Fibroblast of the conjunctiva (primary cell): ENCODE measurements around the gene MYO16.

Experiments used
- DNase-seq: peaks from one replicate; pipeline ENCODE4 v3.0.0-alpha.2; 2010; ENCODE audit warnings: low read depth

The MYO16 gene

DNA sequence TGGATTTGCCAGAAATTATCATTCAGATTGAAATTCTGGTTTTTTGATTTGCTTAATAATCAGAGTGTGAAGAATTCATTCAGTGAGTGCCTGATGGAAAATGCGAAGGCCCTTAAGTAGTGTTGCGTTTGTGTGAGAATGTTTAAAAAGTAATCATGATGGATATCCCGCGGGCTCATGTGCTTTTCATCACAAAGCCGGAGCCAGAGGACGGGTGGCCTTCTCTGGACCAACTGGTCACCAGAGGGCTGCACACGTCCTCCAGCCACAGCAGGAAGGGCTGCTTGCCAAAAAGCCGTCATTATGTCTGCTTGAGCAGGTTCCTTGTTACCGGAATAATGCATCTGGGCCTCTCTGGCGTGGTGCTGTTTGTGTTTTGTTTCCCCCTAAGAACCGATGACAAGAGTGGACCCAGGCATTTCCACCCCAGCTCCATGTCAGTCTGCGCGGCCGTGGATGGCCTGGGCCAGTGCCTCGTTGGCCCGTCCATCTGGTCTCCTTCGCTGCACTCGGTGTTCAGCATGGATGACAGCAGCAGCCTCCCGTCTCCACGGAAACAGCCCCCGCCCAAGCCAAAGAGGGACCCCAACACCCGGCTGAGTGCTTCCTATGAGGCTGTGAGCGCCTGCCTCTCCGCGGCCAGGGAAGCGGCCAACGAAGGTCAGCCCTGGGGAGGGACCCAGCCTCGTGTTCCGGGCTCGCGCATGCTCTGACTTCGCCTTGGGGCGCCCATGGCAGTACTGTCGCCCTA is 497.7 kb downstream of the MYO16 start:
- DNase-seq, result no peak

DNA sequence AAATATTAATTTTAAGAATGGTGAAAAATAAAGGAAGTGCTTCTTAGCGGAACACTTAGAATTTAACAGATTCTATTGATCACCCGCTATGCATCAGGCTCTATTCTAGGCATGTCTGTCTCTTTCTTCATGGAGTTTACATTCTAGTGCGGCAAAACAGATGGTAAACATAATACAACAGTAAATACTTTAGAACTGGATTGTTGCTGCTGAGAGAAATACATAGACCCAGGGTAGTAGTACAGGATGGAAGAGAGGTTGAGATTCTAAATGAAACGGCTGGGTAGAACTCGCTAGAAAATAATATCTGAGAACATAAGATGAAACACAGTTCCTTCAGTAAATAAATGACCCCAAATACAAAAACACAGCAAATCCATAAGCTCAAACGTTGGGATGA is 498.7 kb downstream of the MYO16 start:
- no peak for DNase-seq

DNA sequence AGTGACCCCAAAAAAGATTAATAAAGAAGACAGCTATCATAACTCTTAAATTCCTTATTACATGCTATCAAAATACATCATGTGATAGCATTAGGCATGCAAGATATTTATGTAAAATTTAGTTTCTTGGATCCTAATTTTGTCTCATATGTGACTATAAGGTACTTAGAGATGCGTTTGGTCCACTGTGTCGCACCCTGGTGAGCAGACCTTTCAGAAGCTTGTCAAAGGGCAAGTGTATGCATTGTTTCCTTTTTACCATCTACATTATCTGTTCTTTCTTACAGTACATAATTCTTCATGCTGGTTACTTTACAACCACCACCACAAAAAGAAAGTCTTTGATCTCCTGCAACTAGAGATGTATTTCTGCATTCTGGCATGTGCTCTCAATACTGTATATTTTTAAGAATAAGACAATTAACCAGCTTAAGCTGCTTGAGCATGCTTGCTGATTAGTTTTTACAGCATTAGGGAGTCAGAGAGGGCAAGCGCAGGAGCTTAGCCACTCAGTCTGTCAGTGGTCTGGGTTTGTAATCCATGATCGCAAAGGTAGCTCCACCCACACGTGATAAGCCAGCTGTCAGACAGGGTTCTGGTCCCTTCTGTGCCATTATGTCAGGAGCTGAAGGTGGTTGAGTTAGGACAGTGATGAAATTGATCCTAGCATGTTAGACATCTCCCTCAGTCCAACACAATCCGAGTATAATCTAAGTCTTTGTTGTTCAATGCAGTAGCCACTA is 500.9 kb downstream of the MYO16 start:
- DNase-seq, result no peak

DNA sequence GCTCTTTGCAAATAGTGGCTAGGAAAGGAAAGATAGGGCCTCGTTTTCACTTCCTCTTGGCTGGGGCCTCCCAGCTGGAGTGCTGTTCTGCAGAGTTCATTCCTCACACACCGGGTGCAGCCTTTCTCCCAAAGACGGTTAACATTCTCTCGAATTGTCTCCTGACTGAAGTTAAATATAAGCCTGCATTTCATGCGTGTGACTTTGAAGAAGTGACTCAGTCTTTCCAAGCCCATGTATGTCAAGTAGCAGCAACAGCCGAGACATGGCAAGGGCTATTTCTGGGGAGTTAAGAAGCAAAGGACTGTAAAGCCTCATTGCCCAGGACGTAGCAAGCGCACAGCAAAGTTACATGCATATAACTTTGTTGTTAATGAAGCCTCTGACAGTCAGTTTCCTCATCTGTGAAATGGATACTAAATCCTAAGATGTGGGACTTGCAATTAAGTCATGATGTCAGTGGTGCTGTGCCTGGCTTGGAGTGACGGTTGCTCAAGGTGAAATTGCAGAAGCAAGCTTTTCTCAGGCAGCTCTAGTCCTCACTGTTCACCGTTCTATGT is 502.4 kb downstream of the MYO16 start:
- DNase-seq, result no peak

DNA sequence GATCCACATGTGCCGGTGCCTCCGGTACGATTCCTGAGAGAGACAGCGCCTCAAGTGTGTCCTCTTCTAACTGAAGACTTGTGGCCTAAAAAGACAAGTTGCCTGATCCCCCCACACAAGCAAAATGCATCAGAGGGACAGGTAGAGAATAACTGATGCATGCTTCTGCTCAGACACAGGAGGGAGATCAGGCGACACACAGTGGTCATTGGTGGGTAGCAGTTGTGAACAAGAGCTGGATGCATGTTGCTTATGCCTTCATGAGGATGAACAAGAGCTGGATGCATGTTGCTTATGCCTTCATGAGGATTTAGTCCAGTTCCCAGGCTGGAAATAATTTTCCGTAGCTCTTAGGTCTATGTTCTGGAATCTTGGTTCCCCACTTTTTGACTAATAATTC is 505.6 kb downstream of the MYO16 start:
- no peak for DNase-seq

DNA sequence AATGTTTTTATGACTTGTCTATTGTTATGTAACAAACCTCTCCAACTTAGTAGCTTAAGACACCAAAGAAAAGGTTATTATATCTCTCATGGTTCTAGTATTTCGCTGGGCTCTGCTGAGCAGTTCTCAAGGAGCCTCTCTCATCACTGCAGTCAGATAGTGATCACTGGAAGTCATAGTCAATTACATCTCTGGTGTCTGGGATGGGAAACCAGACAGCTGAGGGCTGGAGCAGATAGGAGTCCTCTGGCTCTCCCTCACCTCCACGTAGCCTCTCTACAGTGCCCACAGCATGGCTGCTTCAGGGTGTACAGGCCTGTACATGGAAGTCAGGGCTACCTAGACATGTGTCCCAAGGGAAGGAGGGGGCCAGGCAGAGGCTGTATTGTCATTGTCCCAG is 507.5 kb downstream of the MYO16 start:
- no peak for DNase-seq

DNA sequence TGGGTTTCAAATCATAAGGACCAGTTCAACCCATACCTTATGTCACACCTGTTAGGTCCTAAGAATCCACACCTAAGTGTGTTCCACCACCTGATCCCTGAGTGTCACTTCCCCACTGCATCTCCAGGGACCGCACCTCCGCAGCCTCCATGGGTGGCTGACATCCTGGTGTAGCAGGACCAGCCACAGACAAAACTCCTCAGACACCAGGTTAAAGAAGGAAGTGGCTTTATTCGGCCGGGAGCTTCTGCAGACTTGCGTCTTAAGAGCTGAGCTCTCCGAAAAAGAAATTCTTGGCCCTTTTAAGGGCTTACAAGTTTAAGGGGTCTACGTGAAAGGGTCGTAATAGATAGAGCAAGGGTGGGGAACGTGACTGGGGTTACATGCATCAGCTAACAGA is 509.9 kb downstream of the MYO16 start:
- DNase-seq, result no peak

DNA sequence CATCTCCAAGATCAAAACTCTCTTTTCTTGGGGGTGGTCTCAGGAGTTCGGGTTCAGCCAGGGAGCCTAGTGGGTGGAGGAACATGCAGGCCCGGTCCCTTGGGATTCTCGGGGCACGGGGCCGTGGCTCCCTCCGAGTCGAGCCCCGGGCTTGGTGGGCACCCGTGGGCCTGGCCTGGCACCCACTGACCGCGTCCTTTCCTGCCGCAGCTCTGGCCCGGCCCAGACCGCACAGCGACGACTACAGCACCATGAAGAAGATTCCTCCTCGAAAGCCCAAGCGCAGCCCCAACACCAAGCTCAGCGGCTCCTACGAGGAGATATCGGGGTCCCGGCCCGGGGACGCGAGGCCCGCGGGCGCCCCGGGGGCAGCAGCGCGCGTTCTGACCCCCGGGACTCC is 510.6 kb downstream of the MYO16 start:
- DNase-seq, result no peak

DNA sequence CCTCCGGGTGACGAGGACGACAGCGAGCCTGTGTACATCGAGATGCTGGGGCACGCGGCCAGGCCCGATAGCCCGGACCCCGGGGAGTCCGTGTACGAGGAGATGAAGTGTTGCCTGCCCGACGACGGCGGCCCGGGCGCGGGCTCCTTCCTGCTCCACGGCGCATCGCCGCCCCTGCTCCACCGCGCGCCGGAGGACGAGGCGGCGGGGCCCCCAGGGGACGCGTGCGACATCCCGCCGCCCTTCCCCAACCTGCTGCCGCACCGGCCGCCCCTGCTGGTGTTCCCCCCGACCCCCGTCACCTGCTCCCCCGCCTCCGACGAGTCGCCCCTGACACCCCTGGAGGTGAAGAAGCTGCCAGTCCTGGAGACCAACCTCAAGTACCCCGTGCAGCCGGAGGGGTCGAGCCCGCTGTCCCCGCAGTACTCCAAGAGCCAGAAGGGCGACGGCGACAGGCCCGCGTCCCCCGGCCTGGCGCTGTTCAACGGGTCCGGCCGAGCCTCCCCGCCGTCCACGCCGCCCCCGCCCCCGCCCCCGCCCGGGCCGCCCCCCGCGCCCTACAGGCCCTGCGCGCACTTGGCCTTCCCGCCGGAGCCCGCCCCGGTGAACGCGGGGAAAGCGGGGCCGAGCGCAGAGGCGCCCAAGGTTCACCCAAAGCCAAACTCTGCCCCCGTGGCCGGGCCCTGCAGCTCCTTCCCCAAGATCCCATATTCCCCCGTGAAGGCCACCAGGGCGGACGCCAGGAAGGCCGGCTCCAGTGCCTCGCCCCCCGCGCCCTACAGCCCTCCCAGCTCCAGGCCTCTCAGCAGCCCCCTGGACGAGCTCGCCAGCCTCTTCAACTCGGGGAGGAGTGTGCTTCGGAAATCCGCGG is 511.3 kb downstream of the MYO16 start:
- DNase-seq, result no peak

DNA sequence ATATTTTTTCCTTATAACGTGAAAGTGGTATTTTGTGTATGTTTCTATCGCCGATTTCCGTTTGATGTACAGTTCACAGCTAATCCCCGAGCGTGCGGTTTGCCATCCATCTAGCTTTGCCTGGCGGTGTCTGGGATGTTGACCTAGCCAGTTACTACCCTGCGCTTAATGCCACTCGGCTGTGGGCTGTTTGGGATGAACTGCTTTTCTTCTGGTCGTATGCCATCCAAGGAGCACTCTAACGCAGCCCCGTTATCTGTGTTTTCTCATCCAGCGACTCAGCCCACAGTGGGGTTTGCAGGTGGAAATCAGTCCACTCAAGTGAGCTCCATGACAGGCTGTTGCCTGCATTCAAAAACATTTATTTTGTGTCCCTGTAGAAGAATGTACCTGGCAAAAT is 512.3 kb downstream of the MYO16 start:
- DNase-seq, result no peak

DNA sequence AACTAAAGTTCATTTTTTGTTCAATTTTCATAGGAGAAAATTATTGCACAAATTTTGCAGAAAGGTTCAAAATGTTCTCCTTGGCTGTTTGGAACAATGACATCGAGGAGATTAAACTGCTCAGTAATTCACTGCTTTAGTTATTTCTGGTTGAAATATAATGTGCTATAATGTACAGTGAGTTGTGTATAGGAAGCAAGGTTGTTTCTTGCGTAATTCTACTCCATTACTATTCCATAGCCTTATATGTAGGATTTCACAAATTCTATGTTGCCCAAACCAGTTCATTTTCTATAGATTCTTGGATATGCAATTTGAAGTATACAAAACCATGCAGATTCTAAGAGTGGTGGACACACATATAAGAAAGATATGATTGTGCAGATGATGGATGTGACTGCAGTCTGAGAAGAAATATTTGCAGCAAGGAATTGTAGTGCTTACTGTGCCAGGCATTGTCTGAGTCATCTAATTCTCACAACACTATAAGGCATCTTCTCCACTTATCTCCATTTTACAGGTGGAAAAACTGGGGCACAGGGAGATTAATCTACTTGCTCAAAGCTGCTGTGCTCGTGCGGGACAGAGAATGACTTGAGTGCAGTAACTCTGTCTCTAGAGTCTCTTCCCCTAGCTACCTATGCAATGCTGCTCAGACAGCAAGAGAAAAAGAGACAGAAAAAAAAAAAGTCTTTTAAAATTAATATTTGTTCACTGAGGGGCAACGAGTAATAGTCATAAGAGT is 515.5 kb downstream of the MYO16 start:
- DNase-seq, result no peak

DNA sequence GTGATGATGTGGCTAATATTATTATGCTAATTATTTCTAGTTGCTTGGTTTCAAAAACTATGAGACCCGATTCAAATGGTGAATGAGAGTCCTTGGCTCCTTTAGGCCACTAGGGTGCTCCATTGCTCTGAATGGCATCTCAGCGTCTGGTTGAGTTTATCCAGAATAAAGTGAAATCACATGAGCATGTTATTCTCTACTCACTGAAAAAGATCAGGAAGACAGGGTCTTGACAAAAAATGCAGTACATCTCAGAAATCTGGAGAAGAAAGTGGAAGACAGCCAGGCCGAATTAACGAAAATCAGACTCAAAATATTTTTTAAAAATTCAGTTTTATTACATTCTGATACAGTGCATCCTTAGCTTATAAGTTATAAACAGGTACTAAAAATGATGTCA is 516.2 kb downstream of the MYO16 start:
- DNase-seq, result peak; percentile 67

DNA sequence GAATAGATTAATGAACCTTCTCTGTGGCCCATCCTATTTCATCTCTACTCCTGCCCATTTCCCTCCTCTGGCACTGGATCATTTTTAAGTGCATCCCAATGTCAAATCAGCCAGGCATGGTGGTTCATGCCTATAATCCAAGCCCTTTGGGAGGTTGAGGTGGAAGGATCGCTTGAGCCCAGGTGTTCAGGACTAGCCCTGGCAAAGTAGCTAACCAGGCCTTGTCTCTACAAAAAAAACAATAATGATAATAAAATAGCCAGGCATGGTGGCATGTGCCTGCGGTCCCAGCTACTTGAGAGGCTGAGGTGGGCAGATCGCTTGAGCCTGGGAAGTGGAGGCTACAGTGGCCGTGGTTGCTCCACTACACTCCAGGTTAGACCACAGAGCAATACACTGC is 517.0 kb downstream of the MYO16 start:
- DNase-seq, result no peak

DNA sequence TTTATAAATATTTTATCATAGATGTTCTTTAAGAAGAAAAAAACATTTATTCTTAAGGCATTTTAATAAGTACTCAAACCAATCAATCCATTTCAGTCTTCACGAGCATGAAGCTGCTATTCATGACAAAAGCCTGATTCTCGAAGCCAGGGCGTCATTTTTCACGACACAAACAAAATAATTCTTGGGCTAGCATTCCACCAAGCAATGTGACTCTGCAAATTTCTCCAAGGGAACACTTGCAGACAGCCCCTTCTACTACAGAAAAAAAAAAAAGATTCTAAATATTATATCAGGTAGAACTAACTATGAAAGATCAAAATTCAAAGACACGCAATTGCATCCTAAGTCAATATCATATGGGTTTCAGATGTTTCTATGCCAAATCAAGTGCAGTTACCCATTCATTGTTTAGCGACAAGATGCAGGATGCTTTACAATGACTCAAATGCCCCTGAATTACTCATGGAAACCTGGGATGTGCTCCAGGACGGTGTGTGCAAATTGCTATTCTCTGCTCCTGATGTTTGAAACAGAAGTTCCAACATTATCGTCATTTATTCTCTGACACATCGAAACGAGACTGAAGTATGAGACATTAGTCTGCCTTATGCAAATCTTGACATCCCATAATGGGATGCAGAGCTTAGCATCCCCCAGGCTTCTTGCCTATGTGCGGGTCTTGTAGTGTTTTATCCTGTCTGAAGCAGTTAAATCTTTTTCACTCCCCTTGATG is 517.7 kb downstream of the MYO16 start:
- DNase-seq, result peak; percentile 55

DNA sequence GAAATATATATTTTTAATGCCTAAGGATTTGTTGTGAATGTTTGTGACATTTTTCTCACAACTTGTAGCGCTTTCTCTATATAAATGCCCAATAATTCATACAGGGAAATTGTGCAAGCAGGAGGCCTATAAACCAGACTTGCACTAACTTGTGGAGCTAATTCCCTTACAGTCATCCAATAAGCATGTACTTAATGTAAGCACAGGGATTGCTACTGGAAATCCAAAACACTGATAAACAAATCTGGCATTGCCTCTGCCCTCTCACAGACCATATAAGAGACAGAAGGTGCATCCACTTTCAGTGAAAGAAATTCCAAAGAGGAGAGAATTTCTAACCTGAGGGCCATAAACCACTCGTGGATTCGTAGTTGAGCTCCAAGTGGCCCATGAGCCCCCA is 518.8 kb downstream of the MYO16 start:
- no peak for DNase-seq

DNA sequence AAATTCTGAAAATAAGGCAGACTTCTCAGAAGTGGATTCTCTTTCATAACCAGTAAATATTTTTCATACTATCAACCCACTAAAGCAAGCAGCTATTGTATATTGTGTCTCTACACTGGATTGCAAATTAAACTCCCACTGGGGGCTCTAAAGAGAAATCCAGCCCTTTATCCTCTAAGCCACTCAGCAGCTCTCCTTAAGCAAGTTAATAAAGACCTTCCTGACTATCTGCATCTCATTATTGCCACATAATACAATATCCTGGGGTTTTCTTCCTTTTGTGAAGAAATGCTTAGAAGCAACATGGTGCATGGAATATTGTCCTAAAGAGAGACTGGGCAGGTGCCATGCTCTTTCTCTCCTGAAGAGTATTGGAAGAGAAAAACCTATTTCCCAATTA is 521.3 kb downstream of the MYO16 start:
- DNase-seq, result no peak

DNA sequence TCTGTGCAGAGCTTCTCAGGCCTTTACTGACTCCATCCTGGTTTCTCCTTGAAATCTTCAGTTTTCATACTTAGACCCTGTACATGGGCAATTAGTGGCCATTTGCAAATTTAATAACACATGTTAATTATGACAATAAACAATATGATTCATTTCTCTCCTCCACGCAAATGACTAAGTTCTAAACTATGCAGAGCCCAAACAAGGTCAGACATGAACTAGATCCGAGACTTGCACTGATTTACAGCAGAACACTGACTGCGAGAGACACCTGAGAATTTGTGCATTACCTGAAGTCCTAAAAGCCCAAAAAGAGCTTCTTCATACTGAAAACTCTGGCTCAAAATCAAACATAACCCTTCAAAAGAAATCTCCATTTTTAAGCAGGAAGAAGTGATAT is 521.8 kb downstream of the MYO16 start:
- no peak for DNase-seq

DNA sequence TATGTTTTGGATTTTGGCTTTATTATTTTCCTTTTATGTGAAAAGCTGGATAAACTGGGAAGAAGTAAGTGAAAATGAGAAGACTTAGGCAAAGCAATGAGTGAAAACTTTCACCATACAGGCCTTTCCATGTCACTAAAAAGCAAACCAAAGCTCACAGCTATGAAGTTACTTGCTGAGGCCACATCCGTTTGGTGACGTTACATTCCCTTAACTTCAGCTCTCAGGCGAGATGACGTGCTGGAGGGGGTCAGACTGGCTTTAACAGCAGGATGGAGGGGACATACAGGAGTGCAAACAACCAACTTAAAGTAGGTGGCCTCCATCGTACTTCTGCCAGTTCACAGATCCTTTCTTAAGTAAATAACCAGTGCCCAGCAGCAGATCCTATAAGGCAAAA is 522.3 kb downstream of the MYO16 start:
- no peak for DNase-seq

DNA sequence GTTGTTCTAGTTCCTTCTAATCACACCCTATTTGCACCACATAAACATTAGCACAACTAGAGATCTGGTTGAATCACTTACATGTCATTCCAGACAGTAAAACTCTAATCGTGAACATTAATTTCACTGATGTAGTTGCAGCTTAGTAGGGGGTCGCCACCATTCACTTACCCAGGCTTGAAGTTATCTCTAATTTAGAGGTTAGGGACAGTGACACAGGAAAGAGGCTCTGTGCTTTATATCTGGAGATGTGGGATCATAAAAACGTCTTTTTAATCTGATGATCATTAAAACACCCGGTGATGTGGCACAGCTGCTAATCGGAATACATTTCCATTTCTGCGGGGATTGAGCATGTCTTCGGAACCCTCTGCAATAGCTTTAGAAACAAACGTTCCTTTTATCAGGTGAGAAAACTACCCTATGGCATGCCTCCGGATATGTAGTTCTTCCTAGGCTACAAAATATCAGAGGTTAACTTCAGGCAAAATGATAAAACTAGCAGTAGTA is 523.0 kb downstream of the MYO16 start:
- no peak for DNase-seq

DNA sequence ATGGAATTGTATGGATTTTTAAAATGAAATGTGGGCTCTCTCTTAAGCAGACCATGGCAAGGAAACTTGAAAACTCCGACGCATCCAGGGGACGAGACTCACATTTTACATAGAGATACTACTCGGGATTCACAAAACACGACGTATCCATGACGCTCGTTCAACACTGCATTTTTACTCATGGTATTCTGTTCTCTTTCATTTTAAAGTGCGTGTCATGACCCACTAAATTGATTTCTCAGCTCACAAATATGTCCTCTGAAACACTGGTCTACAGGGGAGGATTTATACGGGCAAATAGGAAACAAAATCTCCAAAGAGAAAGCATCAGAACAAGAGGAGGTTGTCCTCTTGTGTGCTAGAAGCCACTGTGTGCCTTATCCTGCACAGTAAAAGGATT is 523.5 kb downstream of the MYO16 start:
- no peak for DNase-seq

DNA sequence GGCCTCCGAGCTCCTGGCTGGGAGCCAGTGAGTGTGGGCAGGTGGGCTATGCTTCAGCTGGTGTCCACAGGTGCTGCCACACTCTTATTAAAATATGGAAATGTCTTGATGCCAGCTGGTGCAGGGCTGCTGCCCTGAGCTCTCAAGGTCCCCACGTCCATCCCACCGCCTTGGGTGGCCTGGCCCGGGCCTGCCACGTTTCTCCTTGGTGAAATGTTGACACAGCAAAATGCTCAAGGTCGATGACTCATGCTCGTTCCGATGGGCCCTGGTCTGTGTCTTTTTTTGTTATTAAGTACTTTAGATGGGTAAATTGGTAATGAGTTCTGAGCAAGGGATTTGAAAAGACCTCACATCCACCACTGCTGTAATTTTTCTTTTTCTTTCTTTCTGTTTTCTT is 524.7 kb downstream of the MYO16 start:
- DNase-seq, result no peak
